Smooth muscle cell (in vitro differentiated cells): Measurements from ENCODE around the gene ABCD1. TPM values are rescaled to one million over a fixed set of nuclear protein-coding genes. Genes with fewer than 3 reads are reported as not detected.

Experiments used
- DNase-seq: peaks from one replicate; lab custom pipeline; 2025; ENCODE audit not compliant: unreplicated experiment; lab: John Stamatoyannopoulos, UW
- H2AFZ ChIP-seq: fragments of 200-600 bp; sonication (generic); 2 replicates; pipeline ENCODE4 v1.6.0; 2016; ENCODE audit warnings: antibody characterized with exemption, low read depth, mild to moderate bottlenecking
- H3F3A ChIP-seq: fragments of 200-600 bp; sonication (generic); 2 replicates; pipeline ENCODE4 v1.6.0; 2017; ENCODE audit warnings: antibody characterized with exemption, low read depth
- H3K27ac ChIP-seq: fragments of 200-600 bp; sonication (generic); 2 replicates; pipeline ENCODE4 v1.5.1; 2016; ENCODE audit warnings: low read depth, mild to moderate bottlenecking
- H3K27me3 ChIP-seq: fragments of 200-600 bp; sonication (generic); 2 replicates; pipeline ENCODE4 v1.6.1; 2016; ENCODE audit warnings: low read depth, mild to moderate bottlenecking
- H3K36me3 ChIP-seq: fragments of 200-600 bp; sonication (generic); 2 replicates; pipeline ENCODE4 v1.5.1; 2016; ENCODE audit warnings: low read depth
- H3K4me1 ChIP-seq: fragments of 200-600 bp; sonication (generic); 2 replicates; pipeline ENCODE4 v1.5.1; 2016; ENCODE audit warnings: low read depth
- H3K4me2 ChIP-seq: fragments of 200-600 bp; sonication (generic); 2 replicates; pipeline ENCODE4 v1.6.0; 2016; ENCODE audit warnings: mild to moderate bottlenecking
- H3K4me3 ChIP-seq: fragments of 200-600 bp; sonication (generic); 2 replicates; pipeline ENCODE4 v1.5.1; 2016; ENCODE audit warnings: mild to moderate bottlenecking
- H3K79me2 ChIP-seq: fragments of 200-600 bp; sonication (generic); 2 replicates; pipeline ENCODE4 v1.6.0; 2016; ENCODE audit warnings: low read depth, mild to moderate bottlenecking
- H3K9ac ChIP-seq: fragments of 200-600 bp; sonication (generic); 2 replicates; pipeline ENCODE4 v1.6.0; 2016; ENCODE audit warnings: low read depth
- H3K9me3 ChIP-seq: fragments of 200-600 bp; sonication (generic); replicated peaks from 2 replicates; pipeline ENCODE4 v1.5.1; 2016; ENCODE audit warnings: low read depth
- H4K20me1 ChIP-seq: fragments of 200-600 bp; sonication (generic); 2 replicates; pipeline ENCODE4 v1.6.0; 2016; ENCODE audit warnings: low read depth
- WGBS: methylation state at CpG from one replicate; pipeline ENCODE4 v1.1.7; 2016; ENCODE audit warnings: low lambda C conversion rate; 5-methylcytosine and 5-hydroxymethylcytosine counted together
- polyA plus RNA-seq: library from polyadenylated mRNA; unstranded; fragments of >200 nt; fragmentation: Nextera tagmentation; extraction: Ambion mirVana; gene quantifications from 2 replicates; pipeline ENCODE4 v1.2.1, GENCODE V29; 2016
- total RNA-seq: library from RNA; depleted of rRNA; stranded (reverse); fragments of >200 nt; gene quantifications from 2 replicates; pipeline ENCODE4 v1.2.3, GENCODE V29; 2014
- TF ChIP-seq, protein P1 (sequence below): fragments of 200-600 bp; sonication (generic); IDR thresholded peaks from 2 replicates; pipeline ENCODE4 v1.5.1; 2017; ENCODE audit warnings: borderline replicate concordance, mild to moderate bottlenecking, antibody characterized with exemption; ENCODE audit not compliant: insufficient read depth, poor library complexity, severe bottlenecking

Gene ABCD1
- total and polyA plus RNA-seq, 2 experiments from 2014 or later: 6.2 to 10.9 TPM

DNA sequence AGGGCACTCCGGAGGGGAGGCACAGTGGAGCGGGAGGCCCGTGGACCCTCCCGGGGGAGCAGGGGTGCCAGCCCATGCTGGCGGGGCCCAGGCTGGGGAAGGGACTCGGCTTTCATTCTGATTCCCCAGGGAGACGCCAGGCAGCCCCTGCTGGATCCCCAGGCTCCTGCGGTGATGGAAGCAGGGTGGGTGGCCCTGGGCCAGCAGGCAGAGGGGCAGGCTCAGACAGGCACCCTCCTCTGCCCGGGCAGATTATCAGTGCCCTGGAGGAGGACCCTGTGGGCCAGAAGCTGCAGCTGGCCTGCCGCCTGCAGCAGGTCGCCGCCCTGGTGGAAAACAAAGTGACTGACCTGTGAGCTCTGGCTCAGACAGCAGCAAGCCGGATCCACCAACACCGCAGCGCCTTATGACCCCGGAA lies 54.0 kb downstream of the ABCD1 start:
- H3K27me3 ChIP-seq: no peaks in the 10 kb centered on the region
- H3K9me3 ChIP-seq: no peaks in the 10 kb centered on the region
- no peak overlapping the region for H3K4me3 ChIP-seq
- TF ChIP-seq, protein P1, sequence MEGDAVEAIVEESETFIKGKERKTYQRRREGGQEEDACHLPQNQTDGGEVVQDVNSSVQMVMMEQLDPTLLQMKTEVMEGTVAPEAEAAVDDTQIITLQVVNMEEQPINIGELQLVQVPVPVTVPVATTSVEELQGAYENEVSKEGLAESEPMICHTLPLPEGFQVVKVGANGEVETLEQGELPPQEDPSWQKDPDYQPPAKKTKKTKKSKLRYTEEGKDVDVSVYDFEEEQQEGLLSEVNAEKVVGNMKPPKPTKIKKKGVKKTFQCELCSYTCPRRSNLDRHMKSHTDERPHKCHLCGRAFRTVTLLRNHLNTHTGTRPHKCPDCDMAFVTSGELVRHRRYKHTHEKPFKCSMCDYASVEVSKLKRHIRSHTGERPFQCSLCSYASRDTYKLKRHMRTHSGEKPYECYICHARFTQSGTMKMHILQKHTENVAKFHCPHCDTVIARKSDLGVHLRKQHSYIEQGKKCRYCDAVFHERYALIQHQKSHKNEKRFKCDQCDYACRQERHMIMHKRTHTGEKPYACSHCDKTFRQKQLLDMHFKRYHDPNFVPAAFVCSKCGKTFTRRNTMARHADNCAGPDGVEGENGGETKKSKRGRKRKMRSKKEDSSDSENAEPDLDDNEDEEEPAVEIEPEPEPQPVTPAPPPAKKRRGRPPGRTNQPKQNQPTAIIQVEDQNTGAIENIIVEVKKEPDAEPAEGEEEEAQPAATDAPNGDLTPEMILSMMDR: no peak
- H3K27ac ChIP-seq: no peak overlapping the region
- no peak overlapping the region for H3K4me2 ChIP-seq
- no peaks in the 10 kb centered on the region for H3F3A ChIP-seq
- WGBS: 96% methylated on average over 15 of the region's 16 CpGs
- DNase-seq: no peak
- H3K79me2 ChIP-seq: no peaks in the 10 kb centered on the region
- no peak overlapping the region for H3K9ac ChIP-seq
- H3K36me3 ChIP-seq: no peaks in the 10 kb centered on the region
- no peaks in the 10 kb centered on the region for H3K4me1 ChIP-seq
- H4K20me1 ChIP-seq: no peaks in the 10 kb centered on the region
- H2AFZ ChIP-seq: no peak overlapping the region

DNA sequence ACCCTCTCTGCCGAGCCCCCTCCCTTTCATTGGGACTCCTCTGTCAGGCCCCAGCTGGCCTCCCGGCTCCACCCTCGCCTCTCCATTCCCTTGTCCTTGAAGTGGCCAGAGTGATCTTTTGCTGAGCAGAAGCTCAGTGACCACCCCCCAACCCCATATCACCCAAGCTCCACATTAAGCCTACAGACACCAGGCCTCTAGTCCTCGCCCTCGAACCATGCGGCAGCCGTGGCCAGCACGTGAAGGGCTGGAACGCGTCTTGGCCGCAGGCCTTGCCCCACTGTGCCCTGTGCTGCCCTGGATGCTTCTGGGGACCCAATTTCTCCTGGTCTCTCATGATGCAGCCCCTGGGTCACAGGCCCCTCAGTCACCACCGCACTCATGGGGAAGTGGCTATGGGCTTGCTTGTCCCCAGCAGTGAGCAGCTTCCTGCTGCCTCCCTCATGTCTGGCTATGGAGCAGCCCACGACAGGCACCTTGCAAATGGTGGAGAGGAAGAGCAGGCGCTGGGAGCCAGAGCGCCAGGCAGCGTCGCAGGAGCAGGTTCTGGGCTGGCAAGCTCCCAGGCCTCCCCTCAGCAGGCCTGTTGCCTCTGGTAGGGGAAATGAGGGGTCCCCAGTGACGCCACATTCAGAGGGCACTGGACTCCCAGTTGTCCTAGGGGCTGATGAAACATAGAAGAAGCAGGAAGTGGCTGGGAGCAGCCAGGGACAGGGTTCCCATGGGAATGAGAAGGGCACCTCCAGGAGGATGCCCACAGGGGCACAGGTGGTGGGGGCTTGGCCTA lies 55.4 kb downstream of the ABCD1 start:
- Histone ChIP-seq H3K4me3 (no peak overlapping the region), H3F3A (no peaks in the 10 kb centered on the region), H4K20me1 (no peaks in the 10 kb centered on the region), H3K4me1 (no peaks in the 10 kb centered on the region), H3K36me3 (no peaks in the 10 kb centered on the region), H3K79me2 (no peaks in the 10 kb centered on the region), H2AFZ (no peak overlapping the region), H3K4me2 (no peak overlapping the region), H3K27me3 (no peaks in the 10 kb centered on the region), H3K9me3 (no peaks in the 10 kb centered on the region), H3K9ac (no peak overlapping the region), H3K27ac (no peak overlapping the region)
- 92% methylated on average over 18 of the region's 18 CpGs for WGBS
- TF ChIP-seq, protein P1: no peak
- DNase-seq: no peak

DNA sequence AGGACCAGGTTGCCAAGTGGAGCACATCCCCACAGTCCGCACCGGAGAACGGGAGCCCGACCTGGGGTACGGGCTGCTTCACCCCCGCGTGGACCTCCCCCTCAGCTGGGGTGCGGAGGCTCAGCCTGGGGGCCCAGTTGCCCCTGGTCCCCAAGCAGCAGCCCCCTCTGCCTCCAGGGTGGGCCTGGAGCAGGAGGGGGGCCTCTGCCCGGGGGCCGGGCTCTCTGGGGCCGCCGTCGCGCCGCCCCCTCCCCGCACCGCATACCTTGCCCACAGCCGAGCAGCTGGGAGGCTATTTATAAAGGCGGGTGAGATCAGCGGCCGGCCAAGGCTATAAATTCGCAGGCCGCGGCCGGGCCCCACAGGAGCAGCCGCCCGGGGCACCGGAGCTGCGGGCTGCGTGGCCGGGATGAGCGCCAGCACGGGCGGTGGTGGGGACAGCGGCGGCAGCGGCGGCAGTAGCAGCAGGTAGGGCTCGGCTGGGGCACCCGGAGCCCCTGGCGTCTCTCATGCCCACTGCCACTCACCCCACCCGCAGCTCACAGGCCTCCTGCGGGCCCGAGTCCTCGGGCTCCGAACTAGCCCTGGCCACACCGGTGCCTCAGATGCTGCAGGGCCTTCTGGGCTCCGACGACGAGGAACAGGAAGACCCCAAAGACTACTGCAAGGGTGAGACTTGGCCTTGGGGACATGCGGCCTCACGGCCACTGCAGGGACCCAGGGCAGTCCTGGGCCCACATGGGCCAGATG lies 56.2 kb downstream of the ABCD1 start, which contains the start of gene SRPK3:
TSS of gene SRPK3 (plus strand) at position 364 of the 750 bp plus-strand sequence. CDS start at position 410, 46 bp downstream.
- 92% methylated on average over 39 of the region's 52 CpGs for WGBS
- Histone ChIP-seq H2AFZ (no peak within 1 kb of the TSS), H3F3A (no peaks in the 10 kb centered on the region), H3K36me3 (no peaks in the 10 kb centered on the region), H3K4me1 (no peaks in the 10 kb centered on the region), H3K4me2 (no peak within 1 kb of the TSS), H3K9me3 (no peaks in the 10 kb centered on the region), H3K4me3 (no peak within 1 kb of the TSS), H3K27me3 (no peaks in the 10 kb centered on the region), H3K9ac (no peak within 1 kb of the TSS), H4K20me1 (no peaks in the 10 kb centered on the region), H3K27ac (no peak within 1 kb of the TSS), H3K79me2 (no peaks in the 10 kb centered on the region)
- TF ChIP-seq, protein P1: no peak
- DNase-seq: no peak
